Measurements from ENCODE around the gene STK33.
"Not testable (repeated sequence)": the region's sequence is repeated elsewhere in the genome, so short reads cannot be mapped to it uniquely, and the experiment has no call there.

STK33 gene

DNA sequence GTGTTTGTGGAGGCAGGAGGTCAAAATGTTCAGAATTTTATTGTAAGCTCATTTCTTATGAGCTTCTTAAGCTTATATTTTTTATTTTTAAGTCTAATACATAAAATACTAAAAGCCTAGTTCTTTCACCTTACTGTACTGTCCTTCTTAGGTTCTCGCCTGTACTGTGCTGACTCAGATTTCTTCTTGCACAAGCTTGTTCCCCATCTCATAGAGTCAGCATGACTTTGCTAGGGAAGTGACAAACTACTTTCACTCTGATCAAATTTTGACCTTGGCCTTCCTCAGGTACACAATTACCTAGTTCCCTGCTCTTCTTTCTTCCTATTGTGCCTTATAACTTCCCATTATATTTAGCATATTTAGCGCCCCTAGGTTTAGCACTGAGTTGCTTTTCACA, 81.5 kb downstream of the STK33 start:
- TF ChIP-seq Cebpa-rat (IDR thresholded peaks at IDR 0.05) = no peak
- H4K20me1 ChIP-seq = no peaks in the 10 kb centered on the region
- H3K4me3 ChIP-seq = no peak overlapping the region
- no peaks in the 10 kb centered on the region for H3K27me3 ChIP-seq
- H3K36me3 ChIP-seq = no peaks in the 10 kb centered on the region
- peaks cover 13% of the 10 kb centered on the region for H3K9me3 ChIP-seq
- no peak overlapping the region for H3K4me2 ChIP-seq
- H3K9ac ChIP-seq = no peak overlapping the region
- H3K27ac ChIP-seq = no peak overlapping the region
- H3K4me1 ChIP-seq = no peaks in the 10 kb centered on the region

DNA sequence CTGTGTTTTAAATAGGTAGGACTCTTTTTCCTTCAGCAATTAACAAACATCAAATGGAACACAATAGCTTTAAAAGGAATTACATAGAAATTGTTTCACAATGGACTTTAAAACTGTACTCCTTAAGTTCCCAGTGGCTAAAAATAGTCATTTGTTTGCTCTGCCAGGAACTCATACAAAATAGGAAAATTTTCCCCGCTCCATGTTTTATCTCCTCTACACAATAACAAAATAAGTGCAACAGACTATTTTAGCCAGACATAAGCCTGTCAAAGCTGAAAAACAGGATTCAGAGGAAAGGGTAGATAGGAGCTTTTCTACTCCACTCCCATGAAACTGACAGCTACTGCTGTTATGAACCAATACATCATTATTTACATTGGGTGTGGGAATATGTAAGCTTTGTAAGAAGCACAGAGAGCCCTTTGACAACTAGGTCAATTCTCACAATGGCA, 90.1 kb downstream of the STK33 start:
- TF ChIP-seq Cebpa-rat (IDR thresholded peaks at IDR 0.05) = no peak
- Histone ChIP-seq H3K9ac (no peak overlapping the region), H3K27ac (no peak overlapping the region), H3K36me3 (no peaks in the 10 kb centered on the region), H3K27me3 (no peaks in the 10 kb centered on the region), H4K20me1 (no peaks in the 10 kb centered on the region), H3K4me2 (no peak overlapping the region), H3K4me3 (no peak overlapping the region), H3K4me1 (no peaks in the 10 kb centered on the region), H3K9me3 (no peaks in the 10 kb centered on the region)

DNA sequence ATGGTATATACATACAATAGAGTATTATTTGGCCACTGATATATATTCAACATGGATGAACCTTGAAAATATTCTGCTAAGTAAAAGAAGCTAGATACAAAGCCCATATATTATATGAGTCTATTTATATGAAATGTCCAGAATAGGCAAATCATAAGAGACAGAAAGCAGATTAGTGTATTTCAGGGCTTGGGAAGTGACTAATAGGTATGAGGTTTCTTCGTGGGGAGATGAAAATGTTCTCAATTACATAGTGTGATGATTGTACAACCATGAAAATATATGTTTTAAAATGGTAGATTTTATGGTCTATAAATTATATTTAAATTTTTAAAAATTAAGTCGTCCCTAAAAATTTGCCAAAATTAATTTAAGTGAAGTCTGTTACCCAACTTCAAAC, 92.2 kb downstream of the STK33 start:
- Histone ChIP-seq H3K9me3 (no peaks in the 10 kb centered on the region; the same call in 1 of the 2 replicates), H3K36me3 (no peaks in the 10 kb centered on the region), H3K9ac (no peak overlapping the region), H3K27ac (no peak overlapping the region), H3K4me2 (no peak overlapping the region), H3K4me1 (no peaks in the 10 kb centered on the region), H4K20me1 (no peaks in the 10 kb centered on the region), H3K27me3 (no peaks in the 10 kb centered on the region), H3K4me3 (no peak overlapping the region)
- no peak for TF ChIP-seq Cebpa-rat (IDR thresholded peaks at IDR 0.05)

DNA sequence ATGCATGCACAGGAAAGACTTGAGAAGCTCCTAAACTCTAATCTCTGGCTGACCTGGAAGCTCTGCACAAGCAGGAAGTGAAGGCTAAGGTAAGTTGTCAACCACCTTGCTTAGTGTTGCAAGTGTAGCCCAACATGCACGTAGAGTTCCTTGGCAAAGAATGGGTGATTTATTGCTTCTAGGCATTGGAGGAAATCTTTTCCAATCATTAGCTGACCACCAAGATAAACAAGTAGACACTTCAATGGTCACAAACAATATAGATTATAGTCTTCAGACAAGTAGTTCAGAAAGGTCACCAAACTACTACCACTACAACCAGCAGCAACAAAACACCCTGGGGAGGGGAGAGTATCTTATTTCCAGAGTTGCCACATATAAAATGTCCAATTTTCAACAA, 105.6 kb downstream of the STK33 start:
- Histone ChIP-seq H3K36me3 (no peaks in the 10 kb centered on the region), H3K9ac (no peak overlapping the region), H4K20me1 (no peaks in the 10 kb centered on the region), H3K4me3 (no peak overlapping the region), H3K9me3 (0 out of 2 replicates have a peak, but pooled peaks cover 7% of the 10 kb centered on the region), H3K4me2 (no peak overlapping the region), H3K27ac (no peak overlapping the region), H3K27me3 (no peaks in the 10 kb centered on the region), H3K4me1 (no peaks in the 10 kb centered on the region)
- TF ChIP-seq Cebpa-rat (IDR thresholded peaks at IDR 0.05) = no peak

DNA sequence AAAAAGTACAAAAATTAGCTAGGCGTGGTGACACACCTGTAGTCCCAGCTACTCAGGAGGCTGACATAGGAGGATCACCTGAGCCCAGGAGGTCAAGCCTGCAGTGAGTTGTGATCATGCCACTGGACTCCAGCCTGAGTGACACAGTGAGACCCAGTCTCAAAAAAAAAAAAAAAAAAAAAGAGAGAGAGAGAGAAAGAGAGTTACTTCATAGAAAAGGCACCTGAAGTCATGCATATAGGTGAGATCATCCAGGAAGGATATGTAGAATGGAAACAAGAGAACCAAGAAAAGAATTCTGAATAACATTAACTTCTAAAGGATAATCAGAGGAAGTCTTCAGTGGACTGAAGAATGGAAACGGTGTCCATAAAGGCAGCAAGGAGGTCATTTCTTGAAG, 106.8 kb downstream of the STK33 start:
- no peaks in the 10 kb centered on the region for H3K4me1 ChIP-seq
- no peaks in the 10 kb centered on the region for H3K36me3 ChIP-seq
- H3K4me2 ChIP-seq = no peak overlapping the region
- H3K27me3 ChIP-seq = no peaks in the 10 kb centered on the region
- no peak for TF ChIP-seq Cebpa-rat (IDR thresholded peaks at IDR 0.05)
- H3K9me3 ChIP-seq = 0 out of 2 replicates have a peak, but pooled peaks cover 7% of the 10 kb centered on the region
- no peaks in the 10 kb centered on the region for H4K20me1 ChIP-seq
- H3K4me3 ChIP-seq = no peak overlapping the region
- no peak overlapping the region for H3K27ac ChIP-seq
- no peak overlapping the region for H3K9ac ChIP-seq

DNA sequence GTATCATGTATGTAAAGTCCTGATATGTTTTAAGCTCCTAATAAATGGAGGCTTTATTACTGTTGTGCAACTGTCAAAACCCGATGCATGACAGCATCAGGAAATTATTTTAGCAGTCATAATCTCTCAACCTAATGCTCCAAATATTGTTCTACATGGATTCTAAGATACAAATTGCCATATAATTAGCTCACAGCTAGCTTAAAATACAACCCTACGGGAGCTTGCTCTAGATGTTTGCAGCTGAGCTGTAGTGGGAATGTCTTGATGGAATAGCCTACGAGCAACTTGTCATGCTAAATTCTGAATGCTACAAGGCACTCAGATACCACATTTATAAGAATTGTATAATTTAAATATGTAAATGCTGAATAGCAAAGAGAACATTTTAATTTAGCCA, 109.8 kb downstream of the STK33 start:
- no peak for TF ChIP-seq Cebpa-rat (IDR thresholded peaks at IDR 0.05)
- H3K4me3 ChIP-seq = no peak overlapping the region
- H3K9ac ChIP-seq = no peak overlapping the region
- H3K27ac ChIP-seq = no peak overlapping the region
- H3K4me2 ChIP-seq = no peak overlapping the region
- no peaks in the 10 kb centered on the region for H3K4me1 ChIP-seq
- H3K27me3 ChIP-seq = no peaks in the 10 kb centered on the region
- no peaks in the 10 kb centered on the region for H4K20me1 ChIP-seq
- H3K36me3 ChIP-seq = no peaks in the 10 kb centered on the region
- H3K9me3 ChIP-seq = no peaks in the 10 kb centered on the region

DNA sequence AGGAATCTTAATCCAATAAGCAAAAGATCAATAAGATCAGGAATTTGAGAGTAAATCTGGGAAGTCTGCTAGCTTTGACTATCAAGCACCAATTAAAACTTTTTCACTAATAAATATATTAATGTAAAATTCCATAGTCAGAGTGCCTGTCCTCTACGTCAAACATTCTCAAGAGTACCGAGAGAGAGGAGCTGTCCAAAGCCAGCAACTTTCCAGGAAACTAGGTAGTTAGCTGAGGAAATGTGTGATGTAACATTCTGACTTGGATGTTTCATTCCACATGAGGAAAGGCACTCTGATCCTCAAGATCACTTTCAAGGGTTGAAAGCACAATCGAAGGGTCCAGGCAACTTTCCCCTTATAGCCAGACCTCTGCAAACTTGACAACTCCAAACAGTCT, 113.2 kb downstream of the STK33 start:
- TF ChIP-seq Cebpa-rat (IDR thresholded peaks at IDR 0.05) = no peak
- H3K4me3 ChIP-seq = no peak overlapping the region
- H3K4me1 ChIP-seq = no peaks in the 10 kb centered on the region
- no peaks in the 10 kb centered on the region for H3K36me3 ChIP-seq
- no peaks in the 10 kb centered on the region for H4K20me1 ChIP-seq
- no peak overlapping the region for H3K27ac ChIP-seq
- H3K9me3 ChIP-seq = no peaks in the 10 kb centered on the region
- H3K4me2 ChIP-seq = no peak overlapping the region
- H3K9ac ChIP-seq = no peak overlapping the region
- H3K27me3 ChIP-seq = no peaks in the 10 kb centered on the region

DNA sequence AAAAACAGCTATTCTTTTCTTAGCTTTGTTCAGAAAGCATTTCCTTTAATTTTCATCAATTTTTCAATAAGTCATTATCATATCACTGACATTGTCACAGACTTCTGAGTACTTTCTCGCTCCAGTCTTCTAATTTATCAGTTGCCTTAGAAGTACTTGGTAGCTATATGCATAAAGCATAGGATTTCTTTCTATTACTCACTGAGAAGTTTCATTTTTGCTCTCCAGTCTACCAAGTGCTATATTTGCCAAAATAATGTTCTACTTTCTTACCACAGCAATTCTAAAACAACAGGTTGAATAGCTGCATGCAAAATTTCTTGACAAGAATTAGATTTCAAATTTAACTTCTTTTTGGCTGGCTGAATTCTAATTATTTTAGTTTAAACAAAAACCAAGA, 116.3 kb downstream of the STK33 start:
- Histone ChIP-seq H3K27ac (no peak overlapping the region), H4K20me1 (no peaks in the 10 kb centered on the region), H3K4me3 (no peak overlapping the region), H3K4me1 (no peaks in the 10 kb centered on the region), H3K9ac (no peak overlapping the region), H3K9me3 (no peaks in the 10 kb centered on the region), H3K27me3 (no peaks in the 10 kb centered on the region), H3K4me2 (no peak overlapping the region), H3K36me3 (no peaks in the 10 kb centered on the region)
- no peak for TF ChIP-seq Cebpa-rat (IDR thresholded peaks at IDR 0.05)

DNA sequence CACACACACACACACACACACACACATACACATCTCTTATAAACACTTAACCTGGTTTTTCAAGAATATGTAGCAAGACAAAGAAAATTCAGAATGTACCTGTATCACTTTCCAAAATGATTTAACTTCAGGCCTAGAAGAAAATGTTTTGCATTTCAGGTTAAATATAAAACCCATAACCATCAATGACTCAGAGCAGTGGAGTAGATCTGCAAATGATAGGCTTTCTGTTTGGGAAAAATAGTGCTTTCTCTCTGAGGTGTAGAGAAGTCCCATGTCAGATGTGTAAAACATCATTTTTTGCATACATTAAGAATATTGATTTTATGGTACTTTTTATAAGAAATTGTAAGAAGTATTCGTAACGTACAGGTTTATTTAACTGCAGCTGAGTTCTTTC, 116.9 kb downstream of the STK33 start:
- H3K4me1 ChIP-seq = no peaks in the 10 kb centered on the region
- no peak overlapping the region for H3K4me2 ChIP-seq
- H4K20me1 ChIP-seq = no peaks in the 10 kb centered on the region
- H3K9ac ChIP-seq = no peak overlapping the region
- TF ChIP-seq Cebpa-rat (IDR thresholded peaks at IDR 0.05) = no peak
- no peaks in the 10 kb centered on the region for H3K9me3 ChIP-seq
- no peaks in the 10 kb centered on the region for H3K36me3 ChIP-seq
- no peak overlapping the region for H3K4me3 ChIP-seq
- H3K27me3 ChIP-seq = no peaks in the 10 kb centered on the region
- no peak overlapping the region for H3K27ac ChIP-seq

DNA sequence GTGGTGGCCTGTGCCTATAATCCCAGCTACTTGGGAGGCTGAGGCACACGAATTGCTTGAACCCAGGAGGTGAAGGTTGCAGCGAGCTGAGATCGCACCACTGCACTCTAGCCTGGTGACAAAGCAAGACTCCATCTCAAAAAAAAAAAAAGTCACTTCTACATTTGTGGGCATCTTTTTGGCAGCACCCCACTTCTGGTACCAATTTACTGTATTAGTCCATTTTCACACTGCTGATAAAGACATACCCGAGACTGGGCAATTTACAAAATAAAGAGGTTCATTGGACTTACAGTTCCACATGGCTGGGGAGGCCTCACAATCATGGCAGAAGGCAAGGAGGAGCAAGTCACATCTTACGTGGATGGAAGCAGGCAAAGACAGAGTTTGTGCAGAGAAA, 126.2 kb downstream of the STK33 start:
- H3K27ac ChIP-seq, H3K4me3 ChIP-seq, H3K36me3 ChIP-seq, H3K9ac ChIP-seq, H3K4me1 ChIP-seq, H3K4me2 ChIP-seq, H3K27me3 ChIP-seq, H4K20me1 ChIP-seq: not testable (repeated sequence)
- peaks cover 31% of the 10 kb centered on the region for H3K9me3 ChIP-seq

DNA sequence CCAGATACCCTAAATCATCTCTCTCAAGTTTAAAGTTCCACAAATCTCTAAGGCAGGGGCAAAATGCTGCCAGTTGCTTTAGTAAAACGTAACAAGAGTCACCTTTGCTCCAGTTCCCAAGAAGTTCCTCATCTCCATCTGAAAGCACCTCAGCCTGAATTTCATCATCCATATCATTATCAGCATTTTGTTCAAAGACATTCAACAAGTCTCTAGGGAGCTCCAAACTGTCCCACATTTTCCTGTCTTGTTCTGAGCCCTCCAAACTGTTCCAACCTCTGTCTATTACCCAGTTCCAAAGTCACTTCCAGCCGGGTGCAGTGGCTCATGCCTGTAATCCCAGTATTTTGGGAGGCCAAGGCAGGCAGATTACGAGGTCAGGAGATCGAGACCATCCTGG, 126.7 kb downstream of the STK33 start:
- not testable (repeated sequence) for H3K4me1 ChIP-seq, H4K20me1 ChIP-seq, H3K9ac ChIP-seq, H3K4me3 ChIP-seq, H3K27ac ChIP-seq, H3K27me3 ChIP-seq, H3K36me3 ChIP-seq, H3K4me2 ChIP-seq
- peaks cover 31% of the 10 kb centered on the region for H3K9me3 ChIP-seq

DNA sequence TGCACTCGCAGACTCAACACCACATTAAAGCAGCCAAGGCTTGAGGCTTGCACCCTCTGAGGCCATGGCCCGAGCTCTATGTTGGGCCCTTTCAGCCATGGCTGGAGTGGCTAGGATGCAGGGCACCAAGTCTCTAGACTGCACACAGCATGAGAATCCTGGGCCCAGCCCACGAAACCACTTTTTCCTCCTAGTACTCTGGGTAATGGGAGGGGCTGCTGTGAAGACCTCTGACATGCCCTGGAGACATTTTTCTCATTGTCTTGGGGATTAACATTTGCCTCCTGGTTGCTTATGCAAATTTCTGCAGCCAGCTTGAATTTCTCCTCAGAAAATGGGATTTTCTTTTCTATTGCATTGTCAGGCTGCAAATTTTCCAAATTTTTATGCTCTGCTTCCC, 127.1 kb downstream of the STK33 start:
- H3K9me3 ChIP-seq = peaks cover 31% of the 10 kb centered on the region
- not testable (repeated sequence) for H3K4me2 ChIP-seq, H4K20me1 ChIP-seq, H3K4me1 ChIP-seq, H3K36me3 ChIP-seq, H3K4me3 ChIP-seq, H3K9ac ChIP-seq, H3K27me3 ChIP-seq, H3K27ac ChIP-seq
